SK-N-SH (cell line): ENCODE measurements around the gene CHD9. TPM values are rescaled to one million over a fixed set of nuclear protein-coding genes. Genes with fewer than 3 reads are reported as not detected.

Experiments used
- CTCF ChIA-PET: fragments of 300-600, 350-600 bp; formaldehyde crosslinking; extraction: SDS; loops from one replicate; lab custom pipeline; 2021; lab: Yijun Ruan, JAX
- POLR2A ChIA-PET: fragments of 350-600 bp; sonication (Branson Sonifier 250); formaldehyde crosslinking; extraction: SDS; loops from one replicate; lab custom pipeline; 2020; ENCODE audit warnings: antibody characterized with exemption, inconsistent platforms; lab: Yijun Ruan, JAX
- DNase-seq: peaks from one replicate; pipeline ENCODE4 v3.0.0; 2012
- H2AFZ ChIP-seq: fragments of 200-600 bp; sonication (generic); 2 replicates; pipeline ENCODE4 v1.8.1; 2016; ENCODE audit warnings: antibody characterized with exemption, mild to moderate bottlenecking, low read depth
- H3F3A ChIP-seq: fragments of 200-600 bp; sonication (generic); replicated peaks from 2 replicates; pipeline ENCODE3; 2016; ENCODE audit warnings: antibody characterized with exemption, mild to moderate bottlenecking; ENCODE audit not compliant: insufficient read depth
- H3K27ac ChIP-seq, 2 experiments: fragments of 200-500 bp in 1 of 2; fragments of 200-600 bp in 1 of 2; sonication (Bioruptor generic) in 1 of 2; sonication (generic), shearing (Covaris generic) in 1 of 2; 2 replicates each; pipeline versions ENCODE4 v1.5.1 to v1.6.1; 2014 to 2016; ENCODE audit warnings: low read depth in 2 of 2, inconsistent platforms in 1 of 2, low read length in 1 of 2, mild to moderate bottlenecking in 1 of 2, mixed read lengths in 1 of 2
- H3K27me3 ChIP-seq: fragments of 200-600 bp; sonication (generic), shearing (Covaris generic); 2 replicates; pipeline ENCODE4 v1.6.1; 2016; ENCODE audit warnings: mixed run types; ENCODE audit not compliant: insufficient read depth
- H3K36me3 ChIP-seq, 2 experiments: fragments of 200-500 bp in 1 of 2; fragments of 200-600 bp in 1 of 2; sonication (Bioruptor generic) in 1 of 2; sonication (generic) in 1 of 2; replicated peaks in 1 of 2; 2 replicates each; pipeline versions ENCODE3 to v1.5.1; 2014 to 2016; ENCODE audit warnings: low read length in 1 of 2, mild to moderate bottlenecking in 1 of 2; ENCODE audit not compliant: insufficient read depth in 2 of 2, control insufficient read depth in 1 of 2
- H3K4me1 ChIP-seq, 2 experiments: fragments of 200-500 bp in 1 of 2; fragments of 200-600 bp in 1 of 2; sonication (Bioruptor generic) in 1 of 2; sonication (generic), shearing (Covaris generic) in 1 of 2; 2 replicates each; pipeline versions ENCODE4 v1.5.1 to v1.6.1; 2014 to 2016; ENCODE audit warnings: low read depth in 1 of 2, low read length in 1 of 2, mixed run types in 1 of 2; ENCODE audit not compliant: insufficient read depth in 2 of 2, control insufficient read depth in 1 of 2
- H3K4me2 ChIP-seq: fragments of 200-600 bp; sonication (generic), shearing (Covaris generic); 2 replicates; pipeline ENCODE4 v1.6.1; 2017; ENCODE audit warnings: mixed run types
- H3K4me3 ChIP-seq, 2 experiments: fragments of 200-500 bp in 1 of 2; fragments of 200-600 bp in 1 of 2; sonication (Bioruptor generic) in 1 of 2; sonication (generic), shearing (Covaris generic) in 1 of 2; 2 replicates each; pipeline versions ENCODE4 v1.5.1 to v1.8.1; 2014 to 2016; ENCODE audit warnings: low read depth in 2 of 2, inconsistent platforms in 1 of 2, low read length in 1 of 2, mild to moderate bottlenecking in 1 of 2, mixed read lengths in 1 of 2, moderate library complexity in 1 of 2
- H3K79me2 ChIP-seq: fragments of 200-600 bp; sonication (generic); 2 replicates; pipeline ENCODE4 v1.8.1; 2017; ENCODE audit warnings: mild to moderate bottlenecking; ENCODE audit not compliant: insufficient read depth
- H3K9ac ChIP-seq: fragments of 200-600 bp; sonication (generic); 2 replicates; pipeline ENCODE4 v1.6.1; 2017; ENCODE audit warnings: mixed run types
- H3K9me2 ChIP-seq: fragments of 200-600 bp; sonication (generic); 2 replicates; pipeline ENCODE4 v1.6.1; 2017; ENCODE audit warnings: mixed run types
- H3K9me3 ChIP-seq: fragments of 200-600 bp; sonication (generic); 2 replicates; pipeline ENCODE4 v1.6.1; 2017; ENCODE audit warnings: mixed run types, mild to moderate bottlenecking, moderate library complexity
- H4K20me1 ChIP-seq: fragments of 200-600 bp; sonication (generic); 2 replicates; pipeline ENCODE4 v1.6.1; 2017; ENCODE audit warnings: mild to moderate bottlenecking, mixed run types; ENCODE audit not compliant: insufficient read depth
- CTCF ChIP-seq: fragments of 200-600 bp; sonication (generic); IDR thresholded peaks from 2 replicates; pipeline ENCODE4 v1.6.1; 2017; ENCODE audit warnings: antibody characterized with exemption, mild to moderate bottlenecking, moderate library complexity
- ELF1 ChIP-seq: IDR thresholded peaks from 2 replicates; pipeline ENCODE4 v1.4.0; 2012
- FOSL2 ChIP-seq: IDR thresholded peaks from 2 replicates; pipeline ENCODE4 v1.4.0; 2012; ENCODE audit warnings: low read depth, mild to moderate bottlenecking, moderate library complexity, borderline replicate concordance
- FOXJ3 ChIP-seq: sonication (generic); formaldehyde crosslinking; IDR thresholded peaks from 2 replicates; pipeline ENCODE4 v1.5.1; 2020; ENCODE audit warnings: mild to moderate bottlenecking, missing genetic modification reagents
- FOXM1 ChIP-seq: IDR thresholded peaks from 2 replicates; pipeline ENCODE4 v1.4.0; 2012; ENCODE audit warnings: low read depth, mild to moderate bottlenecking
- REST ChIP-seq: IDR thresholded peaks from 2 replicates; pipeline ENCODE4 v1.6.1; 2012; ENCODE audit warnings: mild to moderate bottlenecking, low read depth, low read length, moderate library complexity
- RFX5 ChIP-seq: IDR thresholded peaks from 2 replicates; pipeline ENCODE4 v1.6.1; 2012; ENCODE audit warnings: mild to moderate bottlenecking, improper control_type of control experiment, low read length
- SIN3A ChIP-seq: IDR thresholded peaks from 2 replicates; pipeline ENCODE4 v1.6.1; 2012; ENCODE audit warnings: low read depth, mild to moderate bottlenecking, low read length, moderate library complexity, borderline replicate concordance
- SMC3 ChIP-seq: IDR thresholded peaks from 2 replicates; pipeline ENCODE4 v1.6.1; 2012; ENCODE audit warnings: low read depth, low read length, improper control_type of control experiment
- YY1 ChIP-seq: IDR thresholded peaks from 2 replicates; pipeline ENCODE4 v1.4.0; 2012; ENCODE audit warnings: low read depth, mild to moderate bottlenecking
- WGBS: methylation state at CpG from one replicate; pipeline ENCODE4 v1.1.6; 2017; ENCODE audit warnings: low lambda C conversion rate; 5-methylcytosine and 5-hydroxymethylcytosine counted together
- polyA plus RNA-seq, 3 experiments: library from polyadenylated mRNA; depleted of rRNA; stranded (reverse); fragments of >200 nt; gene quantifications; 2 replicates each; pipeline ENCODE4 v1.2.3, GENCODE V29; 2012
- TF ChIP-seq, protein P1 (sequence below): fragments of 150-350 bp; IDR thresholded peaks from 2 replicates; pipeline ENCODE4 v1.6.1; 2016; ENCODE audit warnings: mild to moderate bottlenecking, low read depth, low read length

CHD9 gene
- polyA plus RNA-seq, 1 of the 3 experiments (the other 2 are of a cell fraction), result 6.2 TPM

- H3F3A ChIP-seq, result peaks cover 37% of the 10 kb centered on the region
- H3K4me1 ChIP-seq, result no peaks in the 10 kb centered on the region; a peak in 1 of 4 replicates
- H3K27ac ChIP-seq, result no peak overlapping the region; a peak in 1 of 4 replicates
- H3K9ac ChIP-seq, result no peak overlapping the region
- ChIA-PET POLR2A (no interaction called here), CTCF (interaction anchor here (1.4 to 3.6 kb wide), 4 partner anchors 12 to 259 kb away, joined by 3 to 22 read pairs (median 10); partner anchors contain the start of gene CHD9)
- no peak for DNase-seq
- no peak overlapping the region for H3K4me2 ChIP-seq
- peaks cover 6% of the 10 kb centered on the region; the same call in 1 of the 2 replicates for H4K20me1 ChIP-seq
- H3K4me3 ChIP-seq, result no peak overlapping the region
- no peaks in the 10 kb centered on the region for H3K9me3 ChIP-seq
- 94% methylated on average over 2 of the region's 2 CpGs for WGBS
- no peak for TF ChIP-seq SMC3
- no peaks in the 10 kb centered on the region for H3K9me2 ChIP-seq
- no peaks in the 10 kb centered on the region for H3K27me3 ChIP-seq
- H2AFZ ChIP-seq, result no peak overlapping the region
- H3K79me2 ChIP-seq, result peaks cover 4% of the 10 kb centered on the region; the same call in 1 of the 2 replicates
- H3K36me3 ChIP-seq, result peaks cover 60 to 67% of the 10 kb centered on the region in 2 experiments
Observed at GRCh38 chr16:53281859-53282258, 227.1 kb downstream of the CHD9 start.

DNA sequence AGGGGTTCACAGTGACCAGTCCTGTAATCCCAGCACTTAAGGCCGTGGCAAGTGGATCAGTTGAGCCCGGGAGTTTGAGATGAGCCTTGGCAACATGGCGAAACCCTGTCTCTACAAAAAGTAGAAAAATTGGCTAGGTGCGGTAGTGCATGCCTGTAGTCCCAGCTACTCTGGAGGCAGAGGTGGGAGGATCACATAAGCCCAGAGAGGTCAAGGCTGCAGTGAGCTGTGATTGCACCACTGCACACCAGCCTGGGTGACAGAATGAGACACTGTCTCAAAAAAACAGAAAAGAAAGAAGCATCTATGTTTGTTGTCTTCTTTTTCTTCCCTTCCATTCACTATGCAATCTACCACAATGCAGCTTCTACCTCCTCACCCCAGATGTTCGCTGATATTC is 227.5 kb downstream of the CHD9 start:
- 98% methylated on average over 5 of the region's 5 CpGs for WGBS
- no peak overlapping the region for H3K9ac ChIP-seq
- peaks cover 60 to 67% of the 10 kb centered on the region in 2 experiments for H3K36me3 ChIP-seq
- TF ChIP-seq SIN3A (no peak), YY1 (no peak), FOXM1 (no peak), FOXJ3 (CRISPR knock-in tag) (no peak), REST (no peak), FOSL2 (no peak), CTCF (no peak), ELF1 (no peak), RFX5 (no peak)
- TF ChIP-seq, protein P1, sequence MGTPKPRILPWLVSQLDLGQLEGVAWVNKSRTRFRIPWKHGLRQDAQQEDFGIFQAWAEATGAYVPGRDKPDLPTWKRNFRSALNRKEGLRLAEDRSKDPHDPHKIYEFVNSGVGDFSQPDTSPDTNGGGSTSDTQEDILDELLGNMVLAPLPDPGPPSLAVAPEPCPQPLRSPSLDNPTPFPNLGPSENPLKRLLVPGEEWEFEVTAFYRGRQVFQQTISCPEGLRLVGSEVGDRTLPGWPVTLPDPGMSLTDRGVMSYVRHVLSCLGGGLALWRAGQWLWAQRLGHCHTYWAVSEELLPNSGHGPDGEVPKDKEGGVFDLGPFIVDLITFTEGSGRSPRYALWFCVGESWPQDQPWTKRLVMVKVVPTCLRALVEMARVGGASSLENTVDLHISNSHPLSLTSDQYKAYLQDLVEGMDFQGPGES, result no peak
- TF ChIP-seq, all 33 proteins: peak for 0
- Histone ChIP-seq H3K79me2 (peaks cover 4% of the 10 kb centered on the region; the same call in 1 of the 2 replicates), H3F3A (peaks cover 37% of the 10 kb centered on the region), H3K4me2 (no peak overlapping the region), H4K20me1 (peaks cover 6% of the 10 kb centered on the region; the same call in 1 of the 2 replicates), H3K4me1 (no peaks in the 10 kb centered on the region; a peak in 1 of 4 replicates), H3K9me2 (no peaks in the 10 kb centered on the region), H3K9me3 (no peaks in the 10 kb centered on the region), H2AFZ (no peak overlapping the region), H3K27ac (no peak overlapping the region; a peak in 1 of 4 replicates), H3K4me3 (no peak overlapping the region), H3K27me3 (no peaks in the 10 kb centered on the region)
- CTCF ChIA-PET, result interaction anchor here (1.3 to 3.6 kb wide), 5 partner anchors 12 to 260 kb away, joined by 3 to 22 read pairs (median 7); partner anchors contain the start of gene CHD9
- POLR2A ChIA-PET, result no interaction called here
- no peak for DNase-seq
